Measurements from ENCODE around the gene HEXIM2.

The HEXIM2 gene

DNA sequence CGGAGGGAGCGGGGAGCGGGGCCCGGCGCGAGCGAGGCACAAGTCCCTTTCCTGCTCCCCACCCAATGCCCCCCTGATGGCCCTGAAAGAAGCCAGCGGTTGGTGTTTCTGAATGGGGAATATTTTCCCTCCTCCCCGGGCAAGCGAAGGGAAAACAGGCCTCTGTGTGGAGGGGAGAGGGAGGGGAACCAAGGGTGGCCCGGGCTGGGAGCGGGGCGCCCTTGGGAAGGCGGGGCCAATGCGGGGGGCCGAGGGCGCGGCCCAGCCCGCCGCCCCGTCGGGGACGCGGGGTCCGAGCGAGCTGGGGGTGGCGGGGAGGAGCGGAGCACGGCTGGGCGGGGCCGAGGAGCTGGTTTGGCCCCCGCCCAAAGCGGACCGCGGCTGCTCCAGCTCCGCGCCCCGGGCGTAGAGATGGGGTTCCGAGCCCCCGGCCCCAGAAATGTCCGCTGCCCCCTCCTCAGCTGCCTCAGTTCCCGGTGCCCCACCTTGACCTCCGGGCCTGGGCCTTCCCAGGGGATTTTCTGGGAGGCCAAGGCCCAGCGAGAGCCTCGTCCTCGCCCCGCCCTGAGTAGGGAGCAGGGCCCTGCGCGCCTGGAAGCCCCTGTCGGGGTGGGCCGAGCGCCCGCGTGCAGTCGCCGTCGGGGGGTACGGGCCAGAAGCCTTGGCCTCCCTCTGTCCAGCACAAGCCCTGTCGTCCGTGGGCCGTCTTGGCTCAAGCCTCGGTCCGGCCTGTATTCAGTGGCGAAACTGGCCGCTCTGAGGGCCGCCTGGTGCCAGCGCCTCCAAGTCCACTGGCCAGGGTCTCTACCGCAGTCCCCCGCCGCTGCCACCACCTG, 17.3 kb upstream of the HEXIM2 start:
- DNase-seq (ENCODE audit: low spot score) = no peak

DNA sequence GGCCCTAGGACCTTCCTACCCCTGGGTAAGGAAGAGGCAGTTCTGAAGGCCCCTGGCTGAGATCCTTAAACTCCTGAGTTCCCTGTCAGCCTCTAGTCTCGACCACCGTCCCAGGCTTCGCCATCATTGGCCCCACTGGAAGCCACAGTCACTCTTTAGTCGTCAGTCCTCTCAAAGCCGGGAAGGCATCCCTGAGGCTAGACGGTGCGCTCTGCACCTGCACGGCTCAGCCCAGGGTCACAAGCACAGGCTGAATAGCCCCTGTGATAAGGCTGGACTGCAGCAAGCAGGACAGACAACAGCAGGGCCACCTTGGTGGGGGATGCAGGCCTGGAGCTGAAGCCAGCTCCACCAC, 16.7 kb upstream of the HEXIM2 start:
- no peak for DNase-seq (ENCODE audit: low spot score)

DNA sequence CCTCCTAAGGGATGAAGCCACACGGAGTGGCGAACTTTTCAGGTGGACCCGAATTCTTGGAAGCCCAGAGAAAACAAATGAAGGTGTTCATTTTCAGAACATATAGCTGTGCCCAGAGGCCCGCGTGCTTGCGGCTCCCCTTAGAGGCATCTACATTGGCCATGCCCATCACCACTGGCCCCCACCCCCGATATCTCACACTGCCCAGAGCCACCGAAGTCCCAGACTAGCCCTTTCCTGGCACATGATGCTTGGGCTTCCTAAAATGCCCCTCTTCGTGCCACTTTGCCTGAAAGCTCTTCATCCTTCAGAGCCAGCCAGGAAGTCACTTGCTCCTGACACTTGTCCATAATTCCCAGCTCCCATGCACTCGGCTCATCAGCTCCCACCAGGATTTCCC, 15.5 kb upstream of the HEXIM2 start:
- DNase-seq (ENCODE audit: low spot score) = no peak

DNA sequence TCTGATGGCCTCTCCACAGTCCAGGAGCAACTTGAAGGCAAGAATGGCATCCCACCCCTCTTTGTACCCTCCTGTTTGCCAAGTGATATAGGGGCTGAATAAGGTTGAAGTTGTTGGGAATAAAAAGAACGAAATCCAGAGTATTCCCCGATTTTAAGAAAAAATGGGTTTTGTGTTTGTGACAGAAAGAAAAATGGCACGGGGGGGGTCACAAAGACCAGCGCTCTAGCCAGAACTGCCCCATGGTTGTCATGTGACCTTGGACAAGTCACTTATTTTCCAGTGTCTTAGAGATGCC, 15.1 kb upstream of the HEXIM2 start:
- DNase-seq (ENCODE audit: low spot score) = no peak

DNA sequence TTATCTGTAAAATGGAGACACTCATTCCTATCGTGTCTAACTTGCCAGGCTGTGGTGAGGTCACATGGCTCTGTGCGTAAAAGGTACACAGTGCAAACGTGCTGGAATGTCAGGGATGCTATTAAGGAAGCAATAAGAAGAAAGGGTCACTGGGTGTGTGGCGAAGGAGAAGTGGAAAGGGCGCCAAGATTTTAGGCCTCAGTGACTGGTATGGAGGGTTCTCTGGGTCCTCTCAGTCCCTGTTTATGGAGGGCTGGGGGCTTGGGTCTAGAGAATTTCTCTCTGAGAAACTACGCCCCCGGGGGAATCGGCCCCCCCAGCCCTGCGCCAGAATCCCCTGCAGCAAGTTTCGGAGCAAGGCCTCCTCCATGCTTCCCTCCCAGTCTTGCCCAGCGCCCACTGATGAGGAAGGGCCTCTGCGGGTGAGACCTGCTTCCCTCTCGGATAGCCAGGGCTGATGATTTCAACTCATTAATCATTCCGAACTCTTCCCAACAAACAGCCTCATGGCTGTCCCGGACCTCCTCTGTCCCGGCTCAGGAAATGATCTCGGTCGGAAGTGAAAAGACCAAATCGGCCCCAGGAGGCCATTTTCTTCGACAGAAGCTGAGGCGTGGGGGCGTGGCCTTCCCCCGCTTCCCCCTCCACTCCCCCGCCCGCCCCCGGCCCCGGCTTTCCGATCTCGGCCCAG, 14.6 kb upstream of the HEXIM2 start:
- peak; percentile 76 for DNase-seq (ENCODE audit: low spot score)

DNA sequence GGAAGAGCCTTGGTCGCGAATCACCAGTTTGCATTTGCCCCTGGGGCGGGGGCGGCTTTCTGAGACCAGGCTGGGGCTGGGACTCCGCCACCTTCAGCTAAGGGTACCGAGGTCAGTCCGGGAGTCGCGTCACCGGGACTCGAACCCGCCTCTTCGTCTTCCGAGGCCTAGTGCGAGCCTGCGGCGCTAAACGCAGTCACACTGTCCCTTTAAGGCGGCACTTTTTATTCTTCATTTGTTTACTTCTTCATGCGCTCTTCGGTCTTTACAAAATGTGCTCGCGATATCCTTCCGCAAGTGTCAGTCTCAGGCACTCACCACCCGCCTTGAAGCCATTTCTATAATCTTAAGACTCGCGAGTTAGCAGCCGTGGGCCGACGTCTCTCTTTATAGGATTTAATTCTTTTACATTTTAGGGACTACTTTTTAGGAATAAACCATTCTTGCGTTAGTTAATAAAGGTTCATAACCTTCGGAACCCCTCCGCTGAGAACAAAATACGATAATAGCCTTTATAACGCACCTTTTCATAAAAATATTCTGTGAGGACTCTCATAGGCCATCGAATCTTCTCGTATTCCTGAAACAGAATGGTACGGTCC, 14.0 kb upstream of the HEXIM2 start:
- DNase-seq (ENCODE audit: low spot score) = peak; percentile 86

DNA sequence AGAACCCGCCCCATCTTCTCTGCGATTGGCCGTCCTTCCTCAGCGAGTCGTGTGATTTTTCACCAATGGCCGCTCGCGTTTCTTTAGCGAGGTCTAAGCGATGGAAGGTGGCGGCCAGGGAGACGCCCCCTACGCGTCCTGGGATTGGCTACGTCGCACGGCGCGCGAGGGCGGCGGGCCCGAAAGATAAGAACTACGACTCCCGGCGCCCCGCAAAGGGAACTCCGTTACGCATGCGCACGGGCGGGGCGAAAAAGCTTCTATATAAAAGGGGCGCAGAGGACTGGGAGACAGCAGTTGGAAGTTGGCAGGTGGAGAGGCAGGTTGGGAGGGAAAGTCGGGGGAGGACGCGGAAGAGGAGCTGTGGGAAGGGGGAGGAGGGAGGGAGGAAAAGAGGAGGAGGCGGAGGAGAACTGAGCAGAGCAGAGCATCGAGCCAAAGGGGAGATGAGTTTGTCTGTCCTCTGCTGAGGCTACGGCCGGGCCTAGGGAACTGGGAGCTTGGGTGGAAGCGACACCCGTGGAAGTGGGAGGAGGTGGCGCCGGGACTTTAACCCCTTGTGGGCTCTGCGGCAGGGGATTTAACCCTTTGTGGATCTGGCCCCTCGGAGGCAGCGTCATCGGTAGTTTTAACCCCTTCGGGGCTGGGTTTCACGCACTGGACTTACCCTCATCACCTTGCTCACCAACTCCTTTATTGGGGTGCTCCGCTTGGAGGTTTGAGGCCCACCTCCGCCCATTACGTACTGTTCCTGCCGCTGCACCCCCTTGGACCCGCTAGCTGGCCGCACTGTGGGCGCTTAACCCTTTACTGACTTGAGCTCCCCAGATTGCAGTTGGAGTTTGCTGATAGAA, 13.3 kb upstream of the HEXIM2 start, which contains the start of gene HEXIM1:
TSS of gene HEXIM1 (plus strand) at position 293 of the 854 bp plus-strand sequence. CDS start 716 bp downstream, outside the sequence.
- peak; percentile 99 for DNase-seq (ENCODE audit: low spot score)

DNA sequence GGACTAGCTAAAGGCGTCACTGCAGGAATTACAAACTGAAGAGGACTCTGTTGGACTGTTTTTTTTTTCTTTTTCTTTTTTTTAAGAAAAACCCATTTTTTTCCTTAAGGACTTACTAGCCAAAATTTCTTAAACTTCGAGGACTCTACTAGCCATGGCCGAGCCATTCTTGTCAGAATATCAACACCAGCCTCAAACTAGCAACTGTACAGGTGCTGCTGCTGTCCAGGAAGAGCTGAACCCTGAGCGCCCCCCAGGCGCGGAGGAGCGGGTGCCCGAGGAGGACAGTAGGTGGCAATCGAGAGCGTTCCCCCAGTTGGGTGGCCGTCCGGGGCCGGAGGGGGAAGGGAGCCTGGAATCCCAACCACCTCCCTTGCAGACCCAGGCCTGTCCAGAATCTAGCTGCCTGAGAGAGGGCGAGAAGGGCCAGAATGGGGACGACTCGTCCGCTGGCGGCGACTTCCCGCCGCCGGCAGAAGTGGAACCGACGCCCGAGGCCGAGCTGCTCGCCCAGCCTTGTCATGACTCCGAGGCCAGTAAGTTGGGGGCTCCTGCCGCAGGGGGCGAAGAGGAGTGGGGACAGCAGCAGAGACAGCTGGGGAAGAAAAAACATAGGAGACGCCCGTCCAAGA, 12.5 kb upstream of the HEXIM2 start:
- DNase-seq (ENCODE audit: low spot score) = peak; percentile 82

DNA sequence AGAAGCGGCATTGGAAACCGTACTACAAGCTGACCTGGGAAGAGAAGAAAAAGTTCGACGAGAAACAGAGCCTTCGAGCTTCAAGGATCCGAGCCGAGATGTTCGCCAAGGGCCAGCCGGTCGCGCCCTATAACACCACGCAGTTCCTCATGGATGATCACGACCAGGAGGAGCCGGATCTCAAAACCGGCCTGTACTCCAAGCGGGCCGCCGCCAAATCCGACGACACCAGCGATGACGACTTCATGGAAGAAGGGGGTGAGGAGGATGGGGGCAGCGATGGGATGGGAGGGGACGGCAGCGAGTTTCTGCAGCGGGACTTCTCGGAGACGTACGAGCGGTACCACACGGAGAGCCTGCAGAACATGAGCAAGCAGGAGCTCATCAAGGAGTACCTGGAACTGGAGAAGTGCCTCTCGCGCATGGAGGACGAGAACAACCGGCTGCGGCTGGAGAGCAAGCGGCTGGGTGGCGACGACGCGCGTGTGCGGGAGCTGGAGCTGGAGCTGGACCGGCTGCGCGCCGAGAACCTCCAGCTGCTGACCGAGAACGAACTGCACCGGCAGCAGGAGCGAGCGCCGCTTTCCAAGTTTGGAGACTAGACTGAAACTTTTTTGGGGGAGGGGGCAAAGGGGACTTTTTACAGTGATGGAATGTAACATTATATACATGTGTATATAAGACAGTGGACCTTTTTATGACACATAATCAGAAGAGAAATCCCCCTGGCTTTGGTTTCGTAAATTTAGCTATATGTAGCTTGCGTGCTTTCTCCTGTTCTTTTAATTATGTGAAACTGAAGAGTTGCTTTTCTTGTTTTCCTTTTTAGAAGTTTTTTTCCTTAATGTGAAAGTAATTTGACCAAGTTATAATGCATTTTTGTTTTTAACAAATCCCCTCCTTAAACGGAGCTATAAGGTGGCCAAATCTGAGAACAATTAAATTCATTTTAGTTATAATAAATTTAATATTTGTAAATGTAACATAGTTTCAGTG, 11.7 kb upstream of the HEXIM2 start:
- peak; percentile 52 for DNase-seq (ENCODE audit: low spot score)

DNA sequence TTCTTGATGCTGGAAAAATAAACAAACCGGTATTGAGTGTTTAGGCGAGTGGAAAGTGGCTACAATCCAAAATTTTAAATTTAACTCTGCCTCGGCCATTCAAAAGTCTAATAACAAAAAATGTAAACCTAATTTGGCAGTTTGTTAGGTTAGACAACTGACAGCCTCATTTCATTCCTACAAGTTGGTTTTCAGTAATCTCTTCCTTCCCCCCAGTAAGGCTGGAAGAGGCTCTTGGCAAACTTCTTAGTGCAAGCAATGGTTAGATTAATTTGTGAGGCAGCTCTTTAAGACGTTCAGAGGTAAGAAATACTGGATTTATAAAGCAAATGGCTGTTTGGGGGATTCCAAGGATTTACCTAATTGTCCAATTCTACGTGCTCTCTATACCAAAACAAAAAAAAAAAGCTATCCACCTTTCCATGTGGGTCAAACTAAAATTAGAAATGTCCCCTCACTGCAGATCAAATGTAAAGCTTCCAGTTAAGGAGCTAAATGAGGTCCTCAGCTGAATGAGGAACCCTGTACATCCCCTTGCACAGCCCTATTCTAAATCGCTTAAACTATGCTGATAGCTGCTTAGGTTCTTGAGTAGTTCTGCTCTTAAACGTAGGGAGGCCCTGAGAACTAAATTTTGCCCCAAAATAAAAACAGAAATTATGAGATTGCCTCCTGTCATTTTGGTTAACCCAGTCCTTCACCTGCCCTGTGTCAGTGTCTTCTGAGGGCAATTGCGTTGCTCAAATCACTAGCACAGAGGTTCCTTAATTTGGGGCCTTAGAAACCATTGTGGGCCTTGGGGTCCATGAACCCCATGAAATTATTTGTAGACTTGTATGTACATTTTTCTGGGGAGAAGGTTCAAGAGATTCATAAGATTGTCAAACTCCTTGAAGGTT, 10.5 kb upstream of the HEXIM2 start:
- no peak for DNase-seq (ENCODE audit: low spot score)

DNA sequence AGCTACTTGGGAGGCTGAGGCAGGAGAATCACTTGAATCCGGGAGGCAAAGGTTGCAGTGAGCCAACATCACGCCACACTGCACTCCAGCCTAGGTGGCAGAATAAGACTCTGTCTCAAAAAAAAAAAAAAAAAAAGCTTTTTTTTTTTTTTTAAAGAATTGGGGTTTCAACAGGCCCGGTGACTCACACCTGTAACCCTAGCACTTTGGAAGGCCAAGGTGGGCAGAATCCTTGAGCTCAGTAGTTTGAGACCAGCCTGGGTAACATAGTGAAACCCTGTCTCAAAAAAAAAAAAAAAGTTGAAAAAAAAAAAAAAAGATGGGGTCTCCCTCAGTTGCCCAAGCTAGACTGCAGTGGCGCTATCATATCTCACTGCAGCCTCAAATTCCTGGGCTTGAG, 6.6 kb upstream of the HEXIM2 start:
- no peak for DNase-seq (ENCODE audit: low spot score)

DNA sequence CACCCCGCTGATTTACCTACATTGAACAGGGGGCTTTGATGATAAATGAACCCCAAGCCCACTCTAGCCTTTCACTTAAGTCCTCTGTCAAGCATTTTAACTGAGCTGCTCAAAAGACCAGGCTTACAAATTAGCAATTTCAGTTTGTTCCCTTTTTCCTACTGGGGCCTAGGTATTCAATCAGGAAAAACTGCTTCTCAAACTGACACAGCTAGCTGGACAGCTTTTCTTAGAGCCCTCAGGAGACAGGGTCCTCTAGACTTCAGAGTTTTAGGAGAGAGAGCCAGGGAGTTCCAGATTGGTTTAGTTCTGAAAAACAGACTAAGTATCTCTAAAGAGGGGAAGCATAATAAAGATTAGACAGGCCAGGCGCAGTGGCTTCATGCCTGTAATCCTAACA, 6.2 kb upstream of the HEXIM2 start:
- no peak for DNase-seq (ENCODE audit: low spot score)

DNA sequence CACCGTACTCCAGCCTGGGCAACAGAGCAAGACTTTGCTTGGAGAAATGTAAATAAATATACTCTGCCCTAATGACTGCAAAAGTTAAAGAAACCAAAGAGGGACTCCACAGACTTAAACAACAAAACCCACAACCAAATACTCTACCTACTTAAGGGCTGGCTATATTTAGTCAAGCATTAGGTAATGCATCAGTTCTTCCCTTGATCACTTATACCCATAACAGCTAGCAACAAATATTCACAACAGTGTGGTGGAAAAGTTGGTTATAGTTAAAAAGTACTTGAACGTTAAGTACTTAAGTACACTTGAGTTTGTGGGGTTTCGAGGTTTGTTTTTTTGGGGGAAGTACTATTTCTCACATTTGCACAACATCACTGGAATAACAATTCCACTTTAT, 5.4 kb upstream of the HEXIM2 start:
- no peak for DNase-seq (ENCODE audit: low spot score)

DNA sequence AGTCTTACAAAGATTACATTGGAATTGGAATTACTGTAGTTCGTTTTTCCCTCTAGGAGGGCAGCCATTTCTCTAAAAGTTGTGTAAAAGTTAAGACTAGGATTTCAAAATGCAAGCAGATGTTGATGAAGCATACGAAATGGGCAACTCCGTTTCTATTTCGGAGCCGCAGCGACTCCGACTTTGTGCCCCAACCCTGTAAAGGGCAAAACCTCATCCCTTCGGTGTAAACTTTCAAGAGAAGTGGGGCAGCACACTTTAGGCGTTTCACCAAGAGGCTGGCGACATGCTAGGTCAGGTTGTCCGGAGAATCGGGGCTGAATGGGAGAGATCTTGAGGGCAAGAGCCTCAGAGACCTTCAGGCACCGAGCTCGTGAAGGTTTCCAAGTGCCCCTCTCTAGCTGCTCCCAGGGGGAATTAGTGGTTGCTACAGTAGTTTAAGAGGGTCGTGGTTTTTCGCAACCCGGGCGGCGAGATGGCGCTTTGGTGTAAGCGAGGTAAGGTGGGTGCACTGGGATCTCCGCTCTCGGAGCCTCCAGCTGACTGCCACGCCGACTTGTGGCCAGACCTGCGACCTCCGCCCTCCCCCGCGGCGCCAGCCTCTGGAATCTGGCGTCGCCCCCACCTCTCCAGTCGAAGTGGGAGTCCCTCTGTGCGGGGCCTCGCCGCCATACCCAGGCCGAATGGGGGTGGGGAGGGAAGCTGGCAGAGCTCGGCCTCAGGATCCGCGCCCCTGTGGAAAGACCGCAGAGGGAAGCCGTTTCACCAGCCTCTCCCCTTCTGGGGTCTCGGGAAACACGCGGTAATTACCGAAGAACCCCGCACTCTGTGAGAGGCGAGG, 1.0 kb upstream of the HEXIM2 start:
- no peak for DNase-seq (ENCODE audit: low spot score)

DNA sequence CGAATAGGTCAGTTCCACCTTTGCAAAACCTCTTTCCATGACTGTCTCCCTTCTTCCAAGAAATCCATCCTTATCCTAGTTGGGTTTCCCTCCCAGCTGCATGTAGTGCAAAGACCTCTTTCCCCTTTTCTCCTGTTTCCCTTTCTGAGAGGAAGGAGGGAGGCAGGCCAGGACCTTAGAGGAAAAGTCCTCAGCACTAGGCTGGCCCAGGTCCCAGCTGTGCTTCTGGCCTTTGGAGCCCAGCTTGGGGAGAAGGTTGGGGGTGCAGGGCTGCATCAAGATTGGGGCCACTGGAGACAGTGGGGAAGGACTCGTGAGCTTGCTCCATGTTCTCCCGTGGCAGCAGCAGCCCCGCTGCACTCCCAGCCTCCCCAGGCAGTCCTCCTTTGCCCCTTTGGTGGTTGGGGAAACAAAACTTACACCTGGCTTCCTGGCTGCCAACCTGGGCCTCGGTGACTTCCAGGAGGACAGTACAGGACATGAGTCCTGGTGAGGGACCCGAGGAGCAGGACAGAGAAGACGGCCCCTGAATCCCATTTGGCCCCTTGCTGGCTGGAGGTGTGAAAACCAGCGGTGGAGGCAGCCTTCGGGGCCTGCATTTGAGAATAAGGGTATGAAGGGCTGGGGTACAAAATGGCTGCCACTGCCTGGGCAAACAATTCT, 481 bp downstream of the HEXIM2 start:
- DNase-seq (ENCODE audit: low spot score) = no peak

DNA sequence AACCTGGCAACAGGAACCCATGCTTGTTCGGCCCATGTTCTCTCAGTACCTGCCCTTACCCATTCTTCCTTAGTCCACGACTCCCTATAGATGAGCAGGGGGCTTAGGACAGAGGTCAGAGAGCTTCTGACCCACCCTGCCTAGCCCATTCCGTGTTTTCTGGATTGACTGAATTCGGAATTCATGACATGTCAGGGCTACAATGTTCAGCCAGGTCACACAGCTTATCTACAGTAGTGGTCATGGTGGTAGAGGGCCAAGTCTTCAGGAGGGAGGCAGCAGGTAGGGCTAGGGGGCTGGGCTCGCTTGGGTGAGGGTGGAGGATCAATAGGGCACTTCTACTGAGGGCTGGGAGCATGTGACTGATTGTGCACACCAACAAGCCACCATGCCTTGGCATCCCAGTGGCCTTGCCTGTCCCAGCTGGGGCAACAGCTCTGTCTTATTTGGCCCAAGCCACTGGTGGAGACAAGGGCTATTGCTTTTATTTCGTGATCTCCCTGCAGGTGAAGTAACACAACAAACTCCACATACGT, 3.1 kb downstream of the HEXIM2 start:
- no peak for DNase-seq (ENCODE audit: low spot score)

DNA sequence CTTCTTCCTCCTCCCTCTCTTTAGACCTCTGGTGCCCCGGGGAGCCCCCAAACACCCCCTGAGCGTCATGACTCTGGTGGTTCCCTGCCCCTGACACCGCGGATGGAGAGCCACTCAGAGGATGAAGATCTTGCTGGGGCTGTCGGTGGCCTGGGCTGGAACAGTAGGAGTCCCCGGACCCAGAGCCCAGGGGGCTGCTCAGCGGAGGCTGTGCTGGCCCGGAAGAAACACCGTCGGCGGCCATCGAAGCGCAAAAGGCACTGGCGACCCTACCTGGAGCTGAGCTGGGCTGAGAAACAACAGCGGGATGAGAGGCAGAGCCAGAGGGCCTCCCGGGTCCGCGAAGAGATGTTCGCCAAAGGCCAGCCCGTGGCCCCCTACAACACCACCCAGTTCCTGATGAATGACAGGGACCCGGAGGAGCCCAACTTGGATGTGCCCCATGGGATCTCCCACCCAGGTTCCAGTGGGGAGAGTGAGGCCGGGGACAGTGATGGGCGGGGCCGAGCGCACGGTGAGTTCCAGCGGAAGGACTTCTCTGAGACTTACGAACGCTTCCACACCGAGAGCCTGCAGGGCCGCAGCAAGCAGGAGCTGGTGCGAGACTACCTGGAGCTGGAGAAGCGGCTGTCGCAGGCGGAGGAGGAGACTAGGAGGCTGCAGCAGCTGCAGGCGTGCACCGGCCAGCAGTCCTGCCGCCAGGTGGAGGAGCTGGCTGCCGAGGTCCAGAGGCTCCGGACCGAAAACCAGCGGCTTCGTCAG, 7.5 kb downstream of the HEXIM2 start:
- DNase-seq (ENCODE audit: low spot score) = no peak
